OCI-LY7 (cell line): ENCODE measurements around the gene LZTS2. TPM values are rescaled to one million over a fixed set of nuclear protein-coding genes. Genes with fewer than 3 reads are reported as not detected.

ENCODE experiments used
- BruUV-seq: library from RNA; stranded (reverse); fragments of 400-500 nt; replicated peaks from 2 replicates; lab custom pipeline; 2021; lab: Mats Ljungman, UMichigan
- CTCF ChIA-PET: fragments of 300-600 bp; sonication (Branson Sonifier 250); formaldehyde crosslinking; loops from one replicate; lab custom pipeline; 2022; ENCODE audit warnings: antibody characterized with exemption; ENCODE audit not compliant: unreplicated experiment; lab: Charles Lee
- POLR2A ChIA-PET: fragments of 300-600 bp; sonication (Branson Sonifier 250); formaldehyde crosslinking; loops from one replicate; lab custom pipeline; 2022; ENCODE audit warnings: antibody characterized with exemption; lab: Charles Lee
- DNase-seq: peaks from one replicate; pipeline ENCODE4 v3.0.0-alpha.2; 2015; ENCODE audit warnings: low spot score
- H2AFZ ChIP-seq: fragments of 200-600 bp; sonication (generic), shearing (Covaris generic); 2 replicates; pipeline ENCODE4 v1.6.1; 2014; ENCODE audit warnings: mild to moderate bottlenecking, antibody characterized with exemption, low read length, moderate library complexity
- H3K27ac ChIP-seq: fragments of 200-600 bp; sonication (generic); 2 replicates; pipeline ENCODE4 v1.5.1; 2014; ENCODE audit warnings: mixed run types, low read depth, mild to moderate bottlenecking, moderate library complexity, low read length, inconsistent platforms; ENCODE audit not compliant: poor library complexity, severe bottlenecking
- H3K36me3 ChIP-seq: fragments of 200-600 bp; sonication (generic); 2 replicates; pipeline ENCODE4 v1.6.1; 2014; ENCODE audit warnings: mild to moderate bottlenecking, antibody characterized with exemption, low read length, moderate library complexity, mixed read lengths; ENCODE audit not compliant: insufficient read depth
- H3K4me1 ChIP-seq: fragments of 200-600 bp; sonication (generic); 2 replicates; pipeline ENCODE4 v1.5.1; 2014; ENCODE audit warnings: mild to moderate bottlenecking, low read length; ENCODE audit not compliant: insufficient read depth, poor library complexity, severe bottlenecking
- H3K4me2 ChIP-seq: fragments of 200-600 bp; sonication (generic); 2 replicates; pipeline ENCODE4 v1.6.1; 2014; ENCODE audit warnings: mild to moderate bottlenecking, low read length
- H3K4me3 ChIP-seq: fragments of 200-600 bp; sonication (generic); 2 replicates; pipeline ENCODE4 v1.5.1; 2014; ENCODE audit warnings: mild to moderate bottlenecking, low read depth, low read length; ENCODE audit not compliant: poor library complexity, severe bottlenecking
- H3K79me2 ChIP-seq: fragments of 200-600 bp; sonication (generic); 2 replicates; pipeline ENCODE4 v1.6.1; 2016; ENCODE audit warnings: low read depth, mild to moderate bottlenecking, low read length, moderate library complexity, mixed read lengths; ENCODE audit not compliant: insufficient read depth
- H3K9me2 ChIP-seq: fragments of 200-600 bp; sonication (generic); 2 replicates; pipeline ENCODE4 v1.6.1; 2016; ENCODE audit warnings: mild to moderate bottlenecking, low read length, mixed read lengths; ENCODE audit not compliant: insufficient read depth
- H3K9me3 ChIP-seq: fragments of 200-600 bp; sonication (generic); 2 replicates; pipeline ENCODE4 v1.6.1; 2014; ENCODE audit warnings: mild to moderate bottlenecking, mixed run types, low read length, mixed read lengths
- H4K20me1 ChIP-seq: fragments of 200-600 bp; sonication (generic); 2 replicates; pipeline ENCODE4 v1.6.1; 2014; ENCODE audit warnings: mild to moderate bottlenecking, antibody characterized with exemption, low read length, moderate library complexity, mixed read lengths; ENCODE audit not compliant: insufficient read depth
- EZH2phosphoT487 ChIP-seq: fragments of 200-600 bp; sonication (generic); IDR thresholded peaks from 2 replicates; pipeline ENCODE4 v1.6.1; 2018; ENCODE audit warnings: low read depth, borderline replicate concordance, mild to moderate bottlenecking, mixed run types, antibody characterized with exemption, low read length, moderate library complexity, mixed read lengths
- intact Hi-C: fragments of 100-400 bp; cut with micrococcal nuclease; formaldehyde crosslinking; loops from one replicate; pipeline ENCODE4 v1.10.0; 2022; ENCODE audit not compliant: unreplicated experiment
- total RNA-seq, 2 experiments: library from RNA; depleted of rRNA in 1 of 2; stranded (reverse); fragments of >200 nt in 1 of 2; shearing (Covaris generic) in 1 of 2; gene quantifications; 2 replicates each; pipeline ENCODE4 v1.2.3, GENCODE V29; 2014 to 2022
- TF ChIP-seq, protein P1 (sequence below): fragments of 200-600 bp; sonication (generic); conservative IDR thresholded peaks from 2 replicates; pipeline ENCODE4 v1.5.1; 2014; ENCODE audit warnings: mild to moderate bottlenecking, antibody characterized with exemption, low read length, moderate library complexity, mixed read lengths

Gene LZTS2
- total RNA-seq, 2 experiments from 2014 or later, result 13.6 to 20.3 TPM

DNA sequence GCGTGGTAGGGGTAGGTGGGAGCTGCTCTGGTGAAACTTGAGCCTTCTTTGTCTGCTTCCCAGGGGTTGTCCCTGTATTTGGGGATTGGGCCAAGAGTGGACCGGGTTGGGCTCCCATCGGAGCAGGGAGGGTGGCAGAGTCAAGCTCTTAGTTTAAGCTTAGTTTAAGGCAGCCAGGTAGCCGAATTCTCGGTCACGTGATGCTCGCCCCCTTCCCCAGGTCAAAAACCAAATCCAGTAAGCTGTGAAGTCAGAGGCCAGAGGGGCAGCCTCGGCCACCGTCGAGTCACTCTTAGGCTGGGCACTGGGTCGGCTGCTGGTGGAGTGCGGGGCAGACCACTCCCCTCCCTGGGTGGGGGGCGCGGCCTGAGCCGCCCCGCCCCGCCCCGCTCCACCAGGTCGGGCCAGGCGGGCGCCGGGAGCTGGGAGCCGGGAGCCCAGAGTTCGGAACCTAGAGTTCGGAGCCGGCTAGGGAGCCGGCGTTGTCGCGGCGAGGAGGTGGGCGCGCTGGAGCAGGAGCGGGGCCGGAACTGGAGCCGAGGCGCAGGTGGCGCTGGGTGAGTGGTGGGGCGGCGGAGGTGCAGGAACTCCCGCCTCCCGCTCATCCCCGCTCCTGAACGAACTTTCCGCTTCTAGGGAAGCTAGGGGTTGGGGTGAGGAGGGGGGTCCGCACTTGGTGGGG lies 2.8 kb upstream of the LZTS2 start:
- Histone ChIP-seq H3K9me3 (no peaks in the 10 kb centered on the region), H3K4me1 (peaks cover 25% of the 10 kb centered on the region), H4K20me1 (no peaks in the 10 kb centered on the region), H3K9me2 (no peaks in the 10 kb centered on the region), H3K27ac (peak overlapping the region; percentile 63), H2AFZ (peak overlapping the region; percentile 91), H3K36me3 (peaks cover 35% of the 10 kb centered on the region; the same call in 1 of the 2 replicates), H3K4me3 (peak overlapping the region; percentile 90), H3K4me2 (peak overlapping the region; percentile 99), H3K79me2 (no peaks in the 10 kb centered on the region)
- peak; percentile 57 for DNase-seq
- TF ChIP-seq, protein P1, sequence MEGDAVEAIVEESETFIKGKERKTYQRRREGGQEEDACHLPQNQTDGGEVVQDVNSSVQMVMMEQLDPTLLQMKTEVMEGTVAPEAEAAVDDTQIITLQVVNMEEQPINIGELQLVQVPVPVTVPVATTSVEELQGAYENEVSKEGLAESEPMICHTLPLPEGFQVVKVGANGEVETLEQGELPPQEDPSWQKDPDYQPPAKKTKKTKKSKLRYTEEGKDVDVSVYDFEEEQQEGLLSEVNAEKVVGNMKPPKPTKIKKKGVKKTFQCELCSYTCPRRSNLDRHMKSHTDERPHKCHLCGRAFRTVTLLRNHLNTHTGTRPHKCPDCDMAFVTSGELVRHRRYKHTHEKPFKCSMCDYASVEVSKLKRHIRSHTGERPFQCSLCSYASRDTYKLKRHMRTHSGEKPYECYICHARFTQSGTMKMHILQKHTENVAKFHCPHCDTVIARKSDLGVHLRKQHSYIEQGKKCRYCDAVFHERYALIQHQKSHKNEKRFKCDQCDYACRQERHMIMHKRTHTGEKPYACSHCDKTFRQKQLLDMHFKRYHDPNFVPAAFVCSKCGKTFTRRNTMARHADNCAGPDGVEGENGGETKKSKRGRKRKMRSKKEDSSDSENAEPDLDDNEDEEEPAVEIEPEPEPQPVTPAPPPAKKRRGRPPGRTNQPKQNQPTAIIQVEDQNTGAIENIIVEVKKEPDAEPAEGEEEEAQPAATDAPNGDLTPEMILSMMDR, result no peak
- TF ChIP-seq EZH2phosphoT487, result no peak
- CTCF ChIA-PET, result interaction anchor here (0.6 kb wide), 2 partner anchors 19 to 770 kb away, joined by 3 read pairs; no protein-coding TSS in a partner anchor
- POLR2A ChIA-PET, result interaction anchor here (0.7 kb wide), 1 partner anchor 9 kb away, joined by 3 read pairs; no protein-coding TSS in a partner anchor
- intact Hi-C loops, result loop anchor here (2.0 kb wide), 1 partner anchor 64 kb away; the partner anchor contains the start of gene KAZALD1
- no TSS peak for BruUV-seq

DNA sequence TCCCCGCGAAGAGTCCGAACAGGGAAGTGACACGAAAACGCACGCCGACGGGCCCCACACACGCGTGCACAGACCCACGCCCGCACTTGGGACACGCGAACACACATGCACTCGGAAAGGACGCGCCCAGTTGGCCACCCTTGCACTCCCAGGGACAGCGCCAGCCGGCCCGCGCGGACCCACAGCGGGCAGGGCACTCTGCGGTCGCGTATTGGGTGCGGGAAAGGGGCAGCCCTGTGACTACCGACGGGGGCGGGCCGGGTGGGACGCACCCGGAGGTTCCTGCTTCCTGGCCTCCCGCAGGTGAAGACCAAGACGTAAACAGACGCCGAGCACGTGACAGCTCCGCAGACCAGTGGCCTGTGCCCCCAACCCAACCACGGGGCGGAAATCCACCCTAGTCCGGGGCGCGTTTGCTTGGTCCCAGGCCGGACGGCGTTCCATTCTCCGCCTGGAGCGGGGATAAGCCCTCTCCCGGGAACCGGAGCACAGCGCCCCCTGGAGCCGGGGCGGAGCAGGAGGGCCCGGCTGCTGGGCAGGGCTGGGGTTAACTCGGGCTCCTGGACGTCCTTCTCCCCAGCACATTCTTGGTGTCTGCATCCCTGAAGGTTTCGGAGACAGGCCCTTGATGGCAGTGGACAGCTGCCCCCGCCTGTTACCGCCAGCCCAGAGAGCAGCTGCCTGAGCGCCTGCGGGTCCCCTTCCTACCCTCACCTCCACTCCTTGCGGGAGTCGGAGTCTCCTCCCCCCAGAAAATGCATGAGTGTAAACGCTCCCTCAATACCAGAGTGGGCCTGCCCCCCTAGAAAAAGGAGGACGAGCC lies 2.0 kb upstream of the LZTS2 start:
- Histone ChIP-seq H3K27ac (peak overlapping the region; percentile 63), H3K79me2 (no peaks in the 10 kb centered on the region), H2AFZ (peak overlapping the region; percentile 91), H3K4me3 (peak overlapping the region; percentile 90), H3K4me1 (peaks cover 25% of the 10 kb centered on the region), H3K36me3 (peaks cover 33% of the 10 kb centered on the region; the same call in 1 of the 2 replicates), H3K4me2 (peak overlapping the region; percentile 99), H3K9me2 (no peaks in the 10 kb centered on the region), H4K20me1 (no peaks in the 10 kb centered on the region), H3K9me3 (no peaks in the 10 kb centered on the region)
- TF ChIP-seq EZH2phosphoT487, result no peak
- TF ChIP-seq, protein P1, result peak; percentile 87
- peak; percentile 87 for DNase-seq
- ChIA-PET CTCF (interaction anchor here (0.6 to 1.5 kb wide), 3 partner anchors 17 to 771 kb away, joined by 3 read pairs; no protein-coding TSS in a partner anchor), POLR2A (no interaction called here)
- BruUV-seq, result no TSS peak
- intact Hi-C loops, result loop anchor here (1.0 to 2.0 kb wide), 2 partner anchors 17 to 63 kb away; partner anchors contain the start of gene KAZALD1
